Stimulated activated CD4-positive, alpha-beta T cell treated with anti-CD3 and anti-CD28 coated beads, Interleukin-2, amount 100 ng/mL, for 48 hours (primary cell): Measurements from ENCODE around the gene ZIK1.
A peak's percentile ranks its signal among the peaks of the same experiment; 100 is the strongest.

ENCODE experiments used
- DNase-seq, 2 donors: peaks; one replicate each; pipeline ENCODE4 v3.0.0-alpha.2; 2020

Gene ZIK1

DNA sequence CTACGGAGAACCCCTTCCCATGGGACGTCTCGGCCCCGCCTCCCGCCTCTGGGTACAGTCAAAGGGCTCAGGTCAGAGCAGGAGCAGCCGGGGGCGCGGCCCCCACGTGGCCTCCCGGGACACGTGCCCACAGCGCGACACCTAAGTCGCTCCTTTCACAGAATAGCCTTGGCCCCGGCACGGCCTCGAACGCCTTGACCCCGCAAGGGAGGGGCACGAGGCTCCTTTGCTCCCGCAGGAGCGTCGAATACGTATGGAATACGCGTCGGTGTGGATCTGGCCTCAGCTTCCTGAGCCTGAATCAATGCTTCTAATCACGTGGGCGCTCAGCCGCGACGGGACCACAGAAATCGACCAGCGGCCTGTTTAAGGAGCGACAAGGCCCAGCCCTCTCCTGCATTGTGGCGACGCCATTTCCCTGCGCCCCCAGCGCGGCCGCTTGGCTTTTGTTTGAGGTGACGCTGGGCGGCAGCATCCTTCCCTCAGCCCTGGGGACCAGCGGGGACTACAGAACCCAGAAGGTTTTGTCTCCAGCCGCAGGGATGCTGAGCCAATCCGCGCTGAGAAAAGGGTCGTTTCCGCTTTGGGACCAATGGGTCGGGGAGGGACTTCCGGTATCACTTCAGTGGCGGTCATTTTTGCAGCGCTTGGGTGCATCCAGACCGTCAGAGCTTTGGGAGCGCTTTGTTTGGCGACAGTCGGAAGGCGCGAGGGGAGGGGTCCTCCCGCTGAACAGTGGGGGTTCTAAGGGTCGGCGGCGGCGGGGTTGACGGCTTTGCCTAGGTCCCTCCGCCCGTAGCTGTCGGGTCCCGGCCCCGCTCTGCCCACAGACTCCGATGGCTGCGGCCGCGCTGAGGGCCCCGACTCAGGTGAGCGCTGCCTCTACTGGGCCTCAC lies at the start of gene ZIK1:
Gene ZIK1 (plus strand): TSS at position 625 of the 896 bp plus-strand sequence. CDS start 212 bp downstream, at position 837.
- peak; percentile 71 for DNase-seq

DNA sequence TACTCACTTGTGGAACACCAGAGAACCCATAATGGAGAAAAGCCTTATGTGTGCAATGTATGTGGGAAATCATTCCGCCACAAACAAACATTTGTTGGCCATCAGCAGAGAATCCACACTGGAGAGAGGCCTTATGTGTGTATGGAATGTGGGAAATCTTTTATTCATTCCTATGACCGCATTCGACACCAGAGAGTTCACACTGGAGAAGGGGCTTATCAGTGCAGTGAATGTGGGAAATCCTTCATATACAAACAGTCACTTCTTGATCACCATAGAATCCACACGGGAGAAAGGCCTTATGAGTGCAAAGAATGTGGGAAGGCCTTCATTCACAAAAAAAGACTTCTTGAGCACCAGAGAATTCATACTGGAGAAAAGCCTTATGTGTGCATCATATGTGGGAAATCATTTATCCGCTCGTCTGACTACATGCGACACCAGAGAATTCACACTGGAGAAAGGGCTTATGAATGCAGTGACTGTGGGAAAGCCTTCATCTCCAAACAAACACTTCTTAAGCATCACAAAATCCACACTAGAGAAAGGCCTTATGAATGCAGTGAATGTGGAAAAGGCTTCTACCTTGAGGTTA lies 45.9 kb upstream of the ZIK1 start:
- DNase-seq: no peak

DNA sequence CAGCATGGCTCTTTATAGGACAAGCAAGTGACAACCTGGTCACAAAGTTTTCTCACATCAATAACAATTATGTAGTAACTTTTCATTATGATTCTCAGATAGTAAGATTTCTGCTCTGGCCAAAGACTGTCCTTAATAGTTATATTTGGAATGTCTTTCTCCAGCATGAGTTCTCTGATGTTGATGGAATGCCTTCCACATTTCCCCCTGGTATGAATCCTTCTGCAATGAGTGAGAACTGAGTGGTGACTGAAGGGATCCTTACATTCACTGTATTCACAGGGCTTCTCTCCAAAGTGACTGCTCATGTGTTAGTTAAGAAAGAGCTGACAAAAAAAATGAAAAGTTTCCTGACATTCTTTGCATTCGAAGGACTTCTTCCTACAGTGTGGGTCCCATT lies 37.4 kb upstream of the ZIK1 start:
- no peak for DNase-seq

DNA sequence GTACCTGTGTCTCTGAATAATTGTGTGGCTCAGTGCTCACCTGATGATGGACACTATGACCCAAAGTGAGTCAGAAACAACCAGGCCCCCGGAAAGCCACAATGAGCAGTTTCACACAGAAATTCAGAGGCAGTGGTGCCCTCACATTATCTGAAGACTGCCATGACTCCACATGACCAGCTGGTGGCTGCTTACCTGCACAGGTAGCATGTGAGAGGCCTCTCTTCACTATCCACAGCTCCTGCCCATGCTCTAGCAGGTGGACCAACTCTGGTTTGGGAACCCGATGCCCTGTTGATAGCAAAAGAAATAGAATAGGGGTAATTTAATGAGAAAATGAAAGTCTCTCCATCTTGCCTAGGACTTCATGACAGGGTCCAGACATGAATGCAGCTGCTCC lies 31.5 kb upstream of the ZIK1 start:
- no peak for DNase-seq

DNA sequence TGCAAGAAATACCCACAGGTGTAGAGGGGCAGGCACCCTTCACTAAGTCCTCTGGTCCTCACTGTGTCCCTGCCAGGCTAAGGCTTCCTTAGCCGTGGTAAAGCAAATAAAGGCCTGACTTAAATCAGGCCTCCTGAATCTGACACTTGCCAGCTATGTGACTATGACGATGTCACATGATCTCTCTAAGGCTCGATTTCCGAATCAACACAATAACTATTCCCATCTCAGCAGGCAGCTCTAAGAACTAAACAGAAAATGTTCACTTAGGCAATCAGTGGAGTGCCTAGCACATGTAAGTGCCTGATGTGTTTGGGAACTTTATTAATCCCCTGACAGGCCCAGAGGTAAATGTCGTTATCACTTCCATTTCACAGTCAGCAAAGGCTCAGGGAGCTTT lies 26.3 kb upstream of the ZIK1 start:
- no peak for DNase-seq

DNA sequence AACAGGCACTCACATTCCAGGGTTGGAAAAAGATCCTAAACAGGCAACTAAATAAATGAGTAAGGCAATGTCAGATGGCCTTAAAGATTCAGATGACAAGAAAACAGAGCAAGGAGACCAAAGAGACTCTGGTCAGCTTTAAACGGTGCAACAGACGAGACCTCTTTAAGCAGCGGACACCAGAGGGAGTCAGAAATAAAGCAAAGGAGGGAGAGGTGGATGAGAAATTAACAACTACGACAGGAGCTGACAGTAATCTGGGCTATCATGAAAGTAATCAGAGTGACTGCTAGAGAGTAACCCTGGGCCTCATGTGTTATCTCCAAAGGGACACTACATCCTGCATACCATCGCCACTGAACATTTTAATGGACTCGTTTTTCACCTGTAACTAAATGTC lies 25.4 kb upstream of the ZIK1 start:
- DNase-seq: no peak

DNA sequence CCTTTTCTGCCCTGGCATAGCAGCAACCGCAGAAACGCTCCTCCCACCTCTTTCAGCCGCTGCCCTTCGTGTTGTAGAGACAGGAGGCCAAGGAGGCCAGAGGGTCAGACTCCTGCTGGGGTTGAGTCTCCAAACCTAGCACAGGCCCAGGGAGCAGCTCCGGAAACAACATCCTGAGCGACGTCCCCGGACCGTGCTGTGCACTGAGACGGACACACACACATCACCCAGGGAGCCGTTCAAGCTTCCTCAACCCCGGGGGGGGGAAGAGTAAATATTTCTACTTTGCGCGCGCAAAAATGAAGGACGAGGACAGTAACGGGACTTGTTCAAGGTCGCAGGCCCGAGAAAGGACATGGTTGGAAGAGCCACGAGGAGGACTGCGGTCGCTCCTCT lies 24.9 kb upstream of the ZIK1 start:
- DNase-seq: peak; percentile 5 to 6

DNA sequence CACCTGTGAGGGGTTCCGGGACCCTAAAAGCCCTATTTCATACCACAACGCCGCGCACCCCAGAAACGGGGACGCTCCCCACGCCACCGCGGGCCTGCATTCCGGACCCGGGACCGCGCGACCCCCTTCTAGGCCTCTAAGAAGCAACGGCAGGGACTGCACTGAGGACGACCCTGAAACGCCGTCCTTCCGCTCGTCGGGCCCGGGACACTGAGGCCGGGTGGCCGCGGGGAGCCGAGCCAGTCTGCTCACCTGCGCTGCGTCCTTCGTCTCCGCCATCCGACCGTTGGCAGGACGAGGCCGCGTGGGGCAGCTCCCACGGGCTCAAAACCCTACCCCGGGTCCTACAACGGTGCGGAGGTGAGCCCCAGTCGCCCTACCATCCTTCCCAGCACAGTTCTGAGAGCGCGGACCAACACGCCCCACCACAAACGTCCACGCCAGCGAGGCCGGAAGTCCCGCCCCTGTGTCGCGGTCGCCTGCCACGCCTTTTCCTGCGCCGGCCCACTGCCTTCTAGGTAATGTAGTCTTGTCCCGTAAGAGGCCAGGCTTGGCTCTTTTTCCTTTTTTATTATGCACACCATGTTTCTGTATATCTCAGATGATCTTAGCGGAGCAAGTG lies 24.4 kb upstream of the ZIK1 start, which contains the start of gene ZNF550:
Gene ZNF550 (minus strand): TSS at position 460 of the 622 bp plus-strand sequence. CDS start 181 bp downstream, at position 279.
- DNase-seq: peak; percentile 78 to 81

DNA sequence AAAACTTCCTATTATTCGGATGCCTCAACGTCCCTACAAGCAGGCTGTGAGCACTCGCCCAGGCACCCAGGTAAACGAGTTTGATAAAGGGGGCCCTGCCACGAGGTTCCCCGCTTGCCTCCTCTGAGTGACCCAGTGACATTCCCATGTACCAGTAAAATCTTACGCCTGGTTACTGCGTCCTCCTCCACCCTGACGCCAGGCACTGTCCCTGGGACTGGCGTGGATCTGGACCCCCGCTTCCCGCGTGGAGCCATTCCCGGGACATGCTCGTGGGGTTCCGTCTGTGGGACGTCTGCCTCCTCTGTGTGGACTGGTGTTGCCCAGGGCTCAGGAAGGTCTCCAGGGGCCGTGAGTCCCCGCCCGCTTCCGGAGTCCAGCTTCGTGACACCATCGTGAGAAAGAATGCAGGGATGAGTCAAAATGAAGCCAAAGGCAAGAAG lies 23.9 kb upstream of the ZIK1 start:
- DNase-seq: no peak

DNA sequence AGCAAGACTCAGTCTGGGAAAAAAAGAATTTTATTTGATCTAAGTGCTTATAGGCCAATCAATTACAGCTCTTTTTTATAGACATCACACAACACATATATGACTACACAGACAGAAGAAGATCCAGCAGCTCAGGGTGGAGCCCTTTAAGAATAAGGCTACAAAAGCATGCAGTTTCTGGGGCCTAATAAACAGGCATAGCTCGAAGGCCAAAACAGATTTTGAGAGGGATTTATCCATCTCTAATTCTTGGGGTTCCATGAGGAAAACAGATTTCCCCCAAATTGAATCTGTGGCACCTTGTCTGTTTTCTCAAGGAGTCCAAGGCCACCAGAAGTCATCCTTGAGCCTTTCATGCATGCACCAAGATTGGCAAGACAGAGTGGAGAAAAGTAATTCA lies 20.4 kb upstream of the ZIK1 start:
- no peak for DNase-seq

DNA sequence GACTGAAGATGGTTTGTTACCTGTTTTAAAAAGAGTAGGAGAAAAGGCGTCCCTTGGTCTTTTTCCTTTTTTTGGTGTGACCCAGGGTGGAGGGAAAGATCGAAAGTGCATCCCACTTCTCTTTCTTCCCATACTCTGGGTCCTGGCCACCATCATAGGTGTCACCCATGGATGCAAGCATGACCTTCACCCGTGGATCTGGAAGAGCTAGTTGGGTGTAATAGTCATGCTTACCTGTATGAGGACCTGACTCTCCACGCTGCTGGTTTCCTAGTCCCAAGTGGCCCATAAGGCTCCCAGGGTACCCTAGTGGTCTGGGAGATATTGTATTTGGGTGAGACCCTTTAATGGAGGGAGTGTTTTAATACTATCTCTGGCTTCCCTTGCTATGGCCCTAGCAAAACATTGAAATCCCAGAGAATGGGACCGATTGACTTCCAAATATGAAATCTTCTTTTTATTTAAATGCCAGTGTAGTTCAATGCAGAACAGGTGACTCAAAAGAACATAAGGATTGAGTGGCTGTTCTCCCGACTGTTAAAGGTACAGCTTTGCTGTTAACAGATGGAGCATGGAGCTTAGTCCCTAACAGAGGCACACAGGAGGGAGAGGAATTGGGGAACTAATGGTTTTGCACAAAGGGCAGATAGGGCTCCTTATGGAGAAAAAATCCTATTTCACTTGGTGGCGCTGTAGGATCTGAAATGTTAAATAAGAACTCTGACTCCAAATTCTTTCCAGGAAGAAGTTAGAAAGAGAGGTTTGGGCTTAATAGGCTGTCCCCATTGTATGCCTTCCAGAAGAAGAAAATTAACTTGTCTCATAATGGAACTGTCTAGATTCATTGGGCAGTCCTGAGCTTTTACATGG lies 17.3 kb upstream of the ZIK1 start:
- DNase-seq: no peak

DNA sequence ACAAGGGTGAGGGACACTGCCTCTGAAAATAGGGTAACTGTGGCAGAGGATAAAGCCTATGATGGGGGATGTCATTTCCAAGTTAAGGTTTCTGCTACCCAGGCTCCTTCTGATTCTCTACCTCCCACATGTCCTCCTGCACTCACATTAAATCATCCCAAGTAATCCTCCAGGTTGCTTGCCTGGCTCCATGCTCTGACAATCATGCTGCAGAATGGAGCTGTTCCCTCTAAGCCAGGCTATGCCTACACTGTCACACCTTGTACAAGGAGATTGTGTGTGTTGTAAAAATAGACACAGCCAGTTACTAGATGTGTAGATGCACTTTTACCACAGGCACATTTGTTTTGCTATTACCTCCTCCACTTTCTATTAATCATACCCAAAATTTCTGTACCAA lies 13.2 kb upstream of the ZIK1 start:
- DNase-seq: no peak

DNA sequence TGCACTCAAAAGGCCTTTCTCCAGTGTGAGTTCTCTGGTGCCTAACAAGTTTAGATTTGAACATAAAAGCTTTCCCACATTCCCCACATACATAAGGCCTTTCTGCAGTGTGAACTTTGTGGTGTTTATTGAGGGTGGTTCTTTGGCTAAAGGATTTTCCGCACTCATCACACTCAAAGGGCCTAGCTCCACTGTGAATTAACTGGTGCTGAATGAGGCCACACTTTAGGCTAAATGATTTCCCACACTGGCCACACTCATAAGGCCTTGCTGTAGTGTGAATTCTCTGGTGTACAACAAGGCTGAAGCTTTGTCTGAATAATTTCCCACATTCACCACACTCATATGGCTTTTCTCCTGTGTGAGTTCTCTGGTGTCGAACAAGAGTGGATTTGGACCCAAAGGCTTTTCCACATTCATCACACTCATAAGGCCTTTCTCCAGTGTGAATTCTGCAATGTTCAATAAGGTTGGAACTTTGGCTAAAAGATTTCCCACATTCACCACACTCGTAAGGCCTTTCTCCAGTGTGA lies 11.5 kb upstream of the ZIK1 start:
- no peak for DNase-seq

DNA sequence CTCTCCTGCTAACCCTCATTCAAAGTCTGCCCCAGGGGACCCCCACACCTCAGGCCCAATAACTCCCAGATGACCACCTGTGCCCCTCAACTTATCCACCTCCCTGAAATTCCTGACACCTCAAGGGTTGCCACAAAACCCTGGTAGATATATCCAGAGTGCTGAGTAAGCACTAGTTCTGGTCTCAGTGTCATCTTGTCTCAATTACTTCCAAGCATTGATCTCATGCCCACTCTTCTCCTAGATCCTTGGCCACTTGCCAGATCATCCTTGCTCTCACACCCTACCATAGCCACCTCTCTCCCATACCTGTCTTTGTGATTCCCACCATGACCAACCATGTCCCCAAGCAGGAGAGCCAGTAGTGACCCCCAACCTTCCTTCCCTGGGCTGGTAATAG lies 7.3 kb upstream of the ZIK1 start:
- DNase-seq: no peak

DNA sequence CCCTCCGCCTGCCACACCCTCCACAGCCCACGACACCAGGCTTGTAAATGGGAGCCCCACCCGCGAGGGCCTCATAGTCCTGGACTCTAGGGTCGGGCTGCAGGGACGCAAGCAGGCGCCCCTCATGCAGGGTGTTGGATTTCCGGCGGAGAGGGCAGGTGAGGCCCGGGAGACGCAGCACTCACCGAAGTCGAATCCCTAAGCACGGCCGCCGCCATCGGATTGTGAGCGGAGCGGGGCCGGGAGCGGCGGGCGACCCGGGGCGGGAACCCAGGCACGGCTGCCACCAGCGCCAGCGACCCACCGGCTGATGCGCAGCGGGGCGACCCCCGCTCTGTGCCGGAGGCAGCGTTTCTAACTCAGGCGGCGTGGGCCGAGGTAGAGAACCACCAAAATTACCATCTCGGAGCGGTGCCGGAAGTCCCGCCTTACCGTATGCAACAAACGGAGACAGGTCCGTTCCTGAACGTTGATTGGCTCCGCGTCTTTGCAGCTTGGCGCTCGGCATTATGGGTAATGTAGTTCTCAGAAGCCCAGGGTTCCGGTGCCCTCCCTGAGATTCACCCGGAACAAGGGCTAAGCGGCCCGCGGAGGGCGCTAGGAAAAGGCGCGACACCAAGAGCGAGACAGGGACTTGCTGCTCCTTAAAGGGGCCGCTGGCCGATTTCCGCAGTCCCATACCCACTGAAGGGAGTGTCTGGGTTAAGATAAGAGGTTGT lies 5.3 kb upstream of the ZIK1 start, which contains the start of gene ZNF416:
Gene ZNF416 (minus strand): TSS at position 425 of the 719 bp plus-strand sequence. CDS start 207 bp downstream, at position 218.
- peak; percentile 88 to 91 for DNase-seq

DNA sequence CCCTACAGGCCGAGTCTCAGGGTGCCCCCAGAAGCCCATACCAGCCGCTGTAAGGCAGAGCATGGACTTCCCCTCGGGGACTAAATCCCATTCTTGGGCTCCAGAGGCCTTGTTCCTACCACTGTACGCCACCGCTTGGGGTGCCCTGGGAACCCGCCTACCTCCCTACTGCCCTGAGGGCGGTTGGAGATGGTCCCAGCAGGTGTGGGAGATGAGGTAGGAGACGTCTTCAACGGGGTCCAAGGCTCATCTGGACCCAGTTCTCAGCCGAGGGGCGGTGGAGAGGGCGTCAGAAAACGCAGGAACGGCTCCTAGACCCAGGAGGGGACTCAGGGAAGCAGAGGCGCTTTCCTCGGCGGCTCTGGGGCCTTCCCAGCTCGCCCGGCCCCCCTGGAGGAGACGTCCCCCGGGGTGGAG lies 833 bp upstream of the ZIK1 start:
- DNase-seq: no peak

DNA sequence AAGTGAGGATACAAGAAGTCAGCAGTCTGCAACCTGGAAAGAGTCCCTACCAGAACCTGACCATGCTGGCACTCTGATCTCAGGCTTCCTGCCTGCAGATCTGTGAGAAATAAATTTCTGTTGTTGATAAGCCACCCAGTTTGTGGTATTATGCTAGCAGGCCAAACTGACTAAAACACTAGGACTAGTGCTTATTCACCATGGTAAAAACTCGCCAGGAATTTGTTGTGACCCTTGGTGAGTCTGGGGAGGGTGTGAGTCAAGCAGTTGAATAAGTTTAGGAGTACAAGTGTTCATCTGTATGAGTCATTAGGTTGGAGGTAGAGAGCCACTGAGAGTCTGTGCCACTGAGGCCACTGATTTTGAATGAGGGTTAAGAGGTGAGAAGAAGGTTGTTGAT lies 3.6 kb downstream of the ZIK1 start:
- no peak for DNase-seq

DNA sequence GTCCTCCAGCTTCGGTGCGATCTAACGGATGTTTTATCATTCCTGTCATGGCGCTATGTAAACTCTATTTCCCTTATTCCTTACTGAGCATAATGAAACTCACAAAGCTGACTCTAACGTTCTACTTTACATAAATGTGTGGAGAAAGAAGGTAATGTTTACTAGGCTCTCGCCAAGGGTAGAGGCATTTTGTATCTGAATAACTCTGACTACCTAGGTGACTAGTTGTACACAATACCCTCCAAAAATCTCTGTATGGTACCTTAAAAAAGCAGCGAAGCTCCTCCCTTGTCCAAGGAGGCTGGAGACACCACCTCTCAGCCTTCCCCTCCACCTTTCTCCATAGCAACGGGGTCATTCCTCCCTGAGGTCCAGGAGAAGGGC lies 15.4 kb downstream of the ZIK1 start:
- no peak for DNase-seq

DNA sequence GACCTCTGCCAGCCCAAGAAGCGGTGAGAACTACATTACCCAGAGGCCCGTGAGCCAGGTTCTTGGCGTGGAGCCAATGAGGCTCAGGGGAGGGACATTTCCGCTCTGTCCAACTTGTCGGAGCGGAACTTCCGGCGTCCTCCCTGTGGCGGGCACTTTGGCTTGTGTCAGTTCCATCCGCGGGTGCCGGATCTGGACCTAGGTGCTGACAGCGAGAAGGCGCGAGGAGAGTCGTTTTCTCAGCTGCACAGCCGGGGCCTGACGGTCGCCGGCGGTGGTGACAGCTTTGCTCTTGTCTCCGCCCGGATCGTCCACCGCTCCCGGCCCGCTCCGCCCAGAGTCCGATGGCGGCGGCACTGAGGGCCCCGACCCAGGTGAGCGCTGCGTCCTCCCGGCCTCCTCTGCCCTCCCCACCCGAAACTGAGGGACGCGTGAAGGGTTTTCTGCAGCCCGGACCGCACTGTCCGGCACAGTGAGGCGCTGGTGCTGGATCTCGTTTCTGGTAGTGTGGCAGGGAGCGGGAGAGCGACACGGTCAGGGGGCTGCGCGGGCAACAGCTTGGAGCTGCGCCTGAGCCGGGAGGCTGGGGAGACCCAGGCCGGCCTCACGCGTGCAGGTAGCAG lies 15.9 kb downstream of the ZIK1 start, which contains the start of gene ZNF530:
Gene ZNF530 (plus strand): TSS at position 125 of the 623 bp plus-strand sequence. CDS start 4,461 bp downstream, outside the sequence.
- DNase-seq: peak; percentile 88 to 89

DNA sequence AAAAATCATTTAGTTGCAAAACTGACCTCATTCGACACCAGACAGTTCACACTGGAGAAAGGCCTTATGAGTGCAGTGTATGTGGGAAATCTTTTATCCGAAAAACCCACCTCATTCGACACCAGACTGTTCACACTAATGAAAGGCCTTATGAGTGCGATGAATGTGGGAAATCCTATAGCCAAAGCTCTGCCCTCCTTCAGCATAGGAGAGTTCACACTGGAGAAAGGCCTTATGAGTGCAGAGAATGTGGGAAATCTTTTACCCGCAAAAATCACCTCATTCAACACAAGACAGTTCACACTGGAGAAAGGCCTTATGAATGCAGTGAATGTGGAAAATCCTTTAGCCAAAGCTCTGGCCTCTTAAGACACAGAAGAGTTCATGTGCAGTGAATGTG lies 23.0 kb downstream of the ZIK1 start:
- DNase-seq: no peak

DNA sequence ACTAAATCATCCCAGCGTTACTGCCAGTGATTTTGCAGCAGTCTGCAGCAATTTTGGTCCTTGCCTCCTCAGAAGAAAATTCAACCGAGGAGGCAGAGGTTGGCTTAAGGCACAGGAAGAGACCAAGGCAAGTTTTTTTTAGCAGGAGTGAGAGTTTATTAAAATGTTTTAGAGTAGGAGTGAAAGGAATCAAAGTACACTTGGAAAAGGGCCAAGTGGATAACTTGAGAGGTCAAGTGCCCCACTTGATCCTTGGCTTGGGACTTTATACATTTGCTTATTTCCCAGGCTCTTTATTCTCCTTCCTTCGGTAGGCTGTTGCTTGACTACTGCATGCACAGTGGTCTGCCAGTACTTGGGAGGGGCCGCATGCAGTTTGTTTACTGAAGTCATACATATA lies 27.2 kb downstream of the ZIK1 start:
- DNase-seq: no peak
